Neutrophil (primary cell): ENCODE results near the gene STX8.
A peak's percentile ranks its signal among the peaks of the same experiment; 100 is the strongest.
"Not testable (repeated sequence)": the region's sequence is repeated elsewhere in the genome, so short reads cannot be mapped to it uniquely, and the experiment has no call there.

Source experiments
- H3K27ac ChIP-seq: fragments of 200-600 bp; sonication (generic); 2 replicates; pipeline ENCODE4 v1.5.1; 2016; ENCODE audit warnings: mild to moderate bottlenecking, moderate library complexity
- H3K27me3 ChIP-seq: fragments of 200-600 bp; sonication (generic); 2 replicates; pipeline ENCODE4 v1.6.0; 2016; ENCODE audit warnings: mild to moderate bottlenecking
- H3K36me3 ChIP-seq: fragments of 200-600 bp; sonication (generic); 2 replicates; pipeline ENCODE4 v1.5.1; 2017
- H3K4me1 ChIP-seq, 2 experiments: fragments of 200-600 bp in 1 of 2; sonication (generic) in 1 of 2; 1 replicate in 1 of 2; 2 replicates in 1 of 2; pipeline versions ENCODE4 v1.5.1 to v1.6.1; 2013 to 2016; ENCODE audit warnings: low read depth in 1 of 2, low read length in 1 of 2, mild to moderate bottlenecking in 1 of 2, moderate library complexity in 1 of 2; ENCODE audit not compliant: control insufficient read depth in 1 of 2, insufficient read depth in 1 of 2
- H3K4me3 ChIP-seq, 2 experiments: fragments of 200-600 bp in 1 of 2; sonication (generic) in 1 of 2; 1 replicate in 1 of 2; 2 replicates in 1 of 2; pipeline ENCODE4 v1.5.1; 2013 to 2016; ENCODE audit warnings: low read depth in 1 of 2, low read length in 1 of 2, mild to moderate bottlenecking in 1 of 2, moderate library complexity in 1 of 2
- H3K9me3 ChIP-seq: fragments of 200-600 bp; sonication (generic); 2 replicates; pipeline ENCODE4 v1.5.1; 2016
- TF ChIP-seq, protein P1 (sequence below): fragments of 200-600 bp; sonication (generic); IDR thresholded peaks from 2 replicates; pipeline ENCODE4 v1.5.1; 2016; ENCODE audit warnings: antibody characterized with exemption

STX8 gene

DNA sequence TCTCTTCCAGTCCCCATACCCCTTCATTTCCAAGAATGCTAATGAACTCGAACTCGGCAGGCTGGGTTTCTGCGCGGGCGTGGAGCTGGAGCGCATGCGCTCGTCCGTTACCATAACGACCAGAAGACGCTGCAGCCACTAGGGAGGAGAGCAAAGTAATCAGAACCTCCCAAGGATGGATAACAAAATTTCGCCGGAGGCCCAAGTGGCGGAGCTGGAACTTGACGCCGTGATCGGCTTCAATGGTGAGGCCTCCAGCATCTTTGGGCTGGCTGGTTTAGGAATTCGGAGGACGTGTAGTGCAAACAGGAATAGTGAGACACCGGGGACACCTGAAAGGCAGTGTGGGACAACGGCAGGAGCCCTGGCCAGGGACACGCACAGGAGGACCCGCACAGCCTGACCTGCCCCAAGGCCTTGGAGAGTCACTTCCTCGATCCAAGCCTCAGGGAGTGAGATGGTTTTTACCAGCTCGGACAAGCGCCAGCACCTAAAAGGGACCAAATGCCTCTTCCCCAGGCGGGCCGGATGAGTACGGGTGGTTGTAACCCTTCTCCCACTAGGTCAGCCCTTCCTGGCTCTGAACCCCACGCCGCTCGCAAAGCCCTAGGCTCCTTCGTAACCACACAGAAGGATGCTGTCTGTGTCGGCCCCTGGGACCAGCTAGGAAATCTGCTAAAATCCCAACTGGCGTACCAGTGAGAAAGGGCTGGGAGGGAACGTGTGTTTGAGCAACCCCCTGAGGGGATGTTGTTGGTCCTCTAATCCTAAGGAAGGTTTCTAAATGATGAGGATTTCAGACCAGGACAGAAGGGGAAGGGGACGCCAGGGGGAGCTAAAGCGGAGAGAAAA, 1.1 kb upstream of the STX8 start, which contains the start of gene CFAP52:
Gene CFAP52, plus strand, starts transcription at position 122 of the 852 bp plus-strand sequence. Its CDS starts 54 bp downstream, at position 176.
- H3K27me3 ChIP-seq = peaks cover 9% of the 10 kb centered on the region
- H3K9me3 ChIP-seq = no peaks in the 10 kb centered on the region
- TF ChIP-seq, protein P1, sequence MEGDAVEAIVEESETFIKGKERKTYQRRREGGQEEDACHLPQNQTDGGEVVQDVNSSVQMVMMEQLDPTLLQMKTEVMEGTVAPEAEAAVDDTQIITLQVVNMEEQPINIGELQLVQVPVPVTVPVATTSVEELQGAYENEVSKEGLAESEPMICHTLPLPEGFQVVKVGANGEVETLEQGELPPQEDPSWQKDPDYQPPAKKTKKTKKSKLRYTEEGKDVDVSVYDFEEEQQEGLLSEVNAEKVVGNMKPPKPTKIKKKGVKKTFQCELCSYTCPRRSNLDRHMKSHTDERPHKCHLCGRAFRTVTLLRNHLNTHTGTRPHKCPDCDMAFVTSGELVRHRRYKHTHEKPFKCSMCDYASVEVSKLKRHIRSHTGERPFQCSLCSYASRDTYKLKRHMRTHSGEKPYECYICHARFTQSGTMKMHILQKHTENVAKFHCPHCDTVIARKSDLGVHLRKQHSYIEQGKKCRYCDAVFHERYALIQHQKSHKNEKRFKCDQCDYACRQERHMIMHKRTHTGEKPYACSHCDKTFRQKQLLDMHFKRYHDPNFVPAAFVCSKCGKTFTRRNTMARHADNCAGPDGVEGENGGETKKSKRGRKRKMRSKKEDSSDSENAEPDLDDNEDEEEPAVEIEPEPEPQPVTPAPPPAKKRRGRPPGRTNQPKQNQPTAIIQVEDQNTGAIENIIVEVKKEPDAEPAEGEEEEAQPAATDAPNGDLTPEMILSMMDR = no peak
- H3K27ac ChIP-seq = peak within 1 kb of the TSS; percentile 39
- H3K4me1 ChIP-seq = peaks cover 27% of the 10 kb centered on the region in 2 experiments
- H3K36me3 ChIP-seq = no peaks in the 10 kb centered on the region
- peak within 1 kb of the TSS; percentile 68 to 86 for H3K4me3 ChIP-seq

DNA sequence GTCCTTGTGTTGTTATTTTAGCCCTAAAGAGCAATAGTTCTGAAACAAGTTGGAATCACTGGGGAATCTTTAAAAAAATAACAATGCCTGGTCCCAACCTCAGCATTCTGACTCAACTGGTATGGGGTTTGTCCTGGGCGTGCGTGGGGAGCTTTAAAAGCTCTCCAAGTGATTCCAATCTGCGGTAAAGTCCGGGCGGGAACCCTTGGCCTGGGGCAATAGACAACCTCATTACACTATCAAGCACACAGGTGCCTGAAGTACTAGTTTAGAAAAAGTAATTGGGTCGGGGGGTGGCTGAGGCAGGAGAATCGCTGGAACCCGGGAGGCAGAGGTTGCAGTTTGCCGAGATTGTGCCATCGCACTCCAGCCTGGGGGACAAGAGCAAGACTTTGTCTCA, 4.4 kb downstream of the STX8 start:
- Histone ChIP-seq H3K27me3 (no peaks in the 10 kb centered on the region), H3K4me3 (no peak overlapping the region), H3K36me3 (peaks cover 33% of the 10 kb centered on the region), H3K4me1 (peaks cover 9 to 12% of the 10 kb centered on the region in 2 experiments), H3K27ac (no peak overlapping the region), H3K9me3 (no peaks in the 10 kb centered on the region)
- TF ChIP-seq, protein P1 = no peak

DNA sequence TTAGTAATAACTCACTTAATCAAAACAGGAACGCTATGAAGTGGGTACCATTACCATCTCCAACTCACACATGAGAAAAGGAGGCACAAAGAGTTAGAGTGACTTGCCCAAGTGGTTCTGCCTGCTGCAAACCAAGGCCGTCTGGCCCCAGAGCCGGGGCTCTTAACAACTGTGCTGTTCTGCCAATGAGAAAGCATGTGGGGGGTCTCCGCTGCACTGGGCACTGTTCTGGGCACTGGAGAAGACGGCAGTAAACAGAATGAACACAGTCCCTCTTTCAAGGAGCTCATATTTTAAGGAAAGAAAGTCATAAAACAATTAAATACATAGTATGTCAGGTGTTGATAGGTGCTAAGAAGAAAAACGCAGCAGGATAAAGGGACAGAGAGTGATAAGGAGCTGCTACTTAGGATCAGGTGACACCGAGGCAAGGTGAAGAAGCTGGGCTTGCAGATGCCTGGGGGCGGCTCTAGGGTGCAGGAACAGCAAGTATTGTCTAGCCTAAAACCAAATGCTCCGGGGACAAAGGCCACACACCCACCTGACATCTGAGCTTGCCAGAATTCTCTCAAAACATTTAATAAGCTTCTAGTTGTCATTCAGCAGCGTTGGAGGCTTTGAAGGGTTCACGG, 6.5 kb downstream of the STX8 start:
- H3K4me3 ChIP-seq = no peak overlapping the region
- no peaks in the 10 kb centered on the region for H3K27me3 ChIP-seq
- peaks cover 34% of the 10 kb centered on the region for H3K36me3 ChIP-seq
- H3K4me1 ChIP-seq = no peaks in the 10 kb centered on the region
- TF ChIP-seq, protein P1 = no peak
- no peak overlapping the region for H3K27ac ChIP-seq
- H3K9me3 ChIP-seq = no peaks in the 10 kb centered on the region

DNA sequence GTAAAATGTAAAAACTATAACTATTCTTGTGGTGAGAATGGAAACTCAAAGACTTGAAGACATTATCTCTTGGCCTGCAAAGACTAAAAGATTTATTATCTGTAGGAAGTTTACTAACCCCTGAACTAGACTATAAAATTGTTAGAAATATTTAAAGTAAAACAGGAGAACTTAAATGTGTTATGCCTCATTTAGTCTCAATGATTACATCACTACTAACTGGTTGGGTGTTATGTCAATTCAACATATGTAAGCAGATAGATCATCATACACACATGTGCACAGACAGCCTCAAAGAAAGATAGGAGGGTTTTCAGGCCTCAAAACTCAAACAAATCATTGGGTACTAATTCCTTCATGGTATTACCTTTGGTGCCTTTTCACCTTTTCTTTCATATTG, 7.6 kb downstream of the STX8 start:
- Histone ChIP-seq H3K36me3 (peaks cover 34% of the 10 kb centered on the region), H3K9me3 (no peaks in the 10 kb centered on the region), H3K4me1 (no peaks in the 10 kb centered on the region), H3K4me3 (no peak overlapping the region), H3K27ac (no peak overlapping the region), H3K27me3 (no peaks in the 10 kb centered on the region)
- TF ChIP-seq, protein P1 = no peak

DNA sequence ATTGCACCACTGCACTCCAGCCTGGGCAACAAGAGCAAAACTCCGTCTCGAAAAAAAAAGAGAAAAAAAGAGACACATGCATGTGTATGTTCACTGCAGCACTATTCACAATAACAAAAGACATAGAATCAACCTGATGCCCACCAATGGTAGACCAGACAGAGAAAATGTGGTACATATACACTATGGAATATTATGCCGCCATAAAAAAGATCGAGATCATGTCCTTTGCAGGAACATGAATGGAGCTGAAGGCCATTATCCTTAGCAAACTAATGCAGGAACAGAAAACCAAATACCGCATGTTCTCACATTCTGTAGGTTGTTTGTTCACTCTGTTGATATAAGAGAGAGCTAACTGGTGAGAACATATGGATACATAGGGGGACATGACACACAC, 8.9 kb downstream of the STX8 start:
- not testable (repeated sequence) for H3K27ac ChIP-seq, H3K9me3 ChIP-seq, H3K27me3 ChIP-seq, H3K4me1 ChIP-seq, H3K4me3 ChIP-seq
- peaks cover 37% of the 10 kb centered on the region for H3K36me3 ChIP-seq

DNA sequence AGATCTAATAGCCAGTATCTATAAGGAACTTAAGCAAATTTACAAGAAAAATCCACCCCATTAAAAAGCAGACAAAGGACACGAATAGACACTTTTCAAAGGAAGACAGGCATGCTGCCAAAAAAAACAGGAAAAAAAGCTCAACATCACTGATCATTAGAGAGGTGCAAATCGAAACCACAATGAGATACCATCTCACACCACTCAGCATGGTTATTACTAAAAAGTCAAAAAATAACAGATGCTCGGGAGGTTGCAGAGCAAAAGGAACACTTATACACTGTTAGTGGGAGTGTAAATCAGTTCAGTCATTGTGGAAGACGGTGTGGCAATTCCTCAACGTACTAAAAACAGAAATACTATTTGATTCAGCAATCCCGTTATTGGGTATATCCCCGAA, 9.6 kb downstream of the STX8 start:
- TF ChIP-seq, protein P1 = no peak

More for the DNA sequence above, 9.6 kb downstream of the STX8 start:
- Histone ChIP-seq H3K27me3 (no peaks in the 10 kb centered on the region), H3K4me3 (no peak overlapping the region), H3K27ac (no peak overlapping the region), H3K9me3 (no peaks in the 10 kb centered on the region), H3K4me1 (no peaks in the 10 kb centered on the region), H3K36me3 (peaks cover 37% of the 10 kb centered on the region)
